ENCODE results near the gene HMG20B. TPM values are rescaled to one million over a fixed set of nuclear protein-coding genes. Genes with fewer than 3 reads are reported as not detected.

The HMG20B gene
- total RNA-seq, 1 donor from 2014 or later: 149 TPM

DNA sequence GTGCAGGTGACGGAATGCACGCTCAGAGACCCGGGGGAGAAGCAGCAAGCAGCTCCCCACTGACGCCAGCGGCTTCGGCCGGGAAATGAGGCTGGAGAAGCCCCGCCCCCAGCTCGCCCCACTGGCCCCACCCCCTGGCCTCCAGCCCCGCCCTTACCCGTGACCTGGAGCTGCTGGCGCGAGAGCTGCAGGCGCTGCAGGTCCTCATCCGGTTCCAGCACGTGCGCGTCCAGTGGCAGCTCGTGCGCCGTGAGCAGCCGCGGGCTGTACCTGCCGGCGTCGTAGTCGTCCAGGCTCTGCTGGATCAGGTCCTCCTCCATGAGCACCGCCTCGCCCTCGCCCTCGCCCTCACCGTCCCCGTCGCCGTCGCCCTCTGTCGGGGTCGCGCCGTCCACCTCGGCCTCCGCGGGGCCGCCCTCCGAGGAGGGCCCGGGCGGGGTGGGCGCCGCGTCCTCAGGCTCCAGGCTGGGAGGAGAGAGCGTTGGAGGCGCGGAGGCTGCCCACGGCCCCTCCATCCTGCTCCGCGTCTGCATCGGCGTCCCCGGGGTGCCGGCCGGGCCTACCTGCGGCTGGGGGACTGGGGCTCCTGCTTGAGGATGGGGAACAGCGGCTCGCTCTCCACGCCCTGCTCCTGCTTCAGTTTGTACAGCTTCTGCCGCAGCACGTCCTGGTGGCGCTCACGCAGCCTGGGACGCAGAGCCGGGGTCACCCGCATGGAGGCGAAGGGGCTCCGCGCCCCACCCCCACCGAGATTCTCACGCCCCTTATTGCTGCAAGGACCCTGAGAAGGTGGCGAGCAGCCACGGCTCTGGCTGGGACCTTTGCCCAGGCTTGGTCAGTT lies 40.4 kb downstream of the HMG20B start:
- no peaks in the 10 kb centered on the region for H3K9me3 ChIP-seq
- no peak overlapping the region for H3K4me3 ChIP-seq
- TF ChIP-seq, protein P1, sequence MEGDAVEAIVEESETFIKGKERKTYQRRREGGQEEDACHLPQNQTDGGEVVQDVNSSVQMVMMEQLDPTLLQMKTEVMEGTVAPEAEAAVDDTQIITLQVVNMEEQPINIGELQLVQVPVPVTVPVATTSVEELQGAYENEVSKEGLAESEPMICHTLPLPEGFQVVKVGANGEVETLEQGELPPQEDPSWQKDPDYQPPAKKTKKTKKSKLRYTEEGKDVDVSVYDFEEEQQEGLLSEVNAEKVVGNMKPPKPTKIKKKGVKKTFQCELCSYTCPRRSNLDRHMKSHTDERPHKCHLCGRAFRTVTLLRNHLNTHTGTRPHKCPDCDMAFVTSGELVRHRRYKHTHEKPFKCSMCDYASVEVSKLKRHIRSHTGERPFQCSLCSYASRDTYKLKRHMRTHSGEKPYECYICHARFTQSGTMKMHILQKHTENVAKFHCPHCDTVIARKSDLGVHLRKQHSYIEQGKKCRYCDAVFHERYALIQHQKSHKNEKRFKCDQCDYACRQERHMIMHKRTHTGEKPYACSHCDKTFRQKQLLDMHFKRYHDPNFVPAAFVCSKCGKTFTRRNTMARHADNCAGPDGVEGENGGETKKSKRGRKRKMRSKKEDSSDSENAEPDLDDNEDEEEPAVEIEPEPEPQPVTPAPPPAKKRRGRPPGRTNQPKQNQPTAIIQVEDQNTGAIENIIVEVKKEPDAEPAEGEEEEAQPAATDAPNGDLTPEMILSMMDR (IDR thresholded peaks at IDR 0.05): no peak
- DNase-seq (ENCODE audit: low spot score in 2 of 2): no peak
- intact Hi-C loops (cut with DNase I): no loop called here
- H3K27ac ChIP-seq: no peak overlapping the region
- H3K36me3 ChIP-seq: peaks cover 27 to 35% of the 10 kb centered on the region in 2 donors
- H3K4me1 ChIP-seq: peaks cover 19 to 30% of the 10 kb centered on the region in 2 donors
- no peaks in the 10 kb centered on the region for H3K27me3 ChIP-seq

DNA sequence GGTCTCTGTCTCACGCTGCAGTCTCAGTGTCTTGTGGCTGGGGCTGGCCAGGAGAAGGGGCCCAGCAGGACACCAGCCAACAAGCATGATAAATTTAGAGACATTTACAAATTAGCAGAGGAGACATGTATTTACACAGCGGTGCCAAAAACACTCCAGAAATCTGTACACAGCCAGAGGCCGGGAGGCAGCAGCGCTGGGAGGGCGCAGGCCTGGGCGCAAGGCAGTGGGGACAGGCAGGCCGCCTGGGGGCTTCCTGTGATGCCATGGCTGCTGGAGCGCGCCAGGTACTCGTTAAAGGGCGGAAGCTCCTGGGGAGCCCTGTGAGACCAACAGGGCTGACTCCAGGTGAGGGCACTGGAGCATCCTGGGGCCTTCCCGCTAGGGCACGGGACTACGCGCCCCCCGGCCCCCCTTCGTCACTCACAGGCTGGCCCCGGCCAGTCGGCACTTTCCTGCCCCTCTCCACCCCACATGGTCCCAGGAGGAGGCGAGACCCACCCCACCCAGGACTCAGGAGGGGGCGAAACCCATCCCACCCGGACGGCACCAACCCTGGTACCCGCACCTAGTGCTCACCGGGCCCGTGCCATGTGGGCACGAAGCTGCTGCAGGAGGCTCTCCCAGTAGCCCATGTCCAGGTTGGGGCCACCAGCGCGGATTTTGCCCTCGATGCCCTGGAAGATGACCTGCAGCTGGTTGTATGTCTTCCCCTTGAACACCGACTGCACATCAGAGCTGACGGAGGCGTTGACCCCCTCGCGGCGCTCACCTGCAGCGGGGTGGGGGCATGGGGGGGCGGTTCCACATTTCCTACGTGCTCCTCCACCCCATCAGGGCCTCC lies 41.3 kb downstream of the HMG20B start:
- no peak overlapping the region for H3K4me3 ChIP-seq
- TF ChIP-seq, protein P1 (IDR thresholded peaks at IDR 0.05): no peak
- H3K36me3 ChIP-seq: peaks cover 27 to 35% of the 10 kb centered on the region in 2 donors
- intact Hi-C loops (cut with DNase I): no loop called here
- no peaks in the 10 kb centered on the region for H3K9me3 ChIP-seq
- H3K4me1 ChIP-seq: peaks cover 9 to 24% of the 10 kb centered on the region in 2 donors
- DNase-seq (ENCODE audit: low spot score in 2 of 2): no peak
- no peak overlapping the region for H3K27ac ChIP-seq
- no peaks in the 10 kb centered on the region for H3K27me3 ChIP-seq

DNA sequence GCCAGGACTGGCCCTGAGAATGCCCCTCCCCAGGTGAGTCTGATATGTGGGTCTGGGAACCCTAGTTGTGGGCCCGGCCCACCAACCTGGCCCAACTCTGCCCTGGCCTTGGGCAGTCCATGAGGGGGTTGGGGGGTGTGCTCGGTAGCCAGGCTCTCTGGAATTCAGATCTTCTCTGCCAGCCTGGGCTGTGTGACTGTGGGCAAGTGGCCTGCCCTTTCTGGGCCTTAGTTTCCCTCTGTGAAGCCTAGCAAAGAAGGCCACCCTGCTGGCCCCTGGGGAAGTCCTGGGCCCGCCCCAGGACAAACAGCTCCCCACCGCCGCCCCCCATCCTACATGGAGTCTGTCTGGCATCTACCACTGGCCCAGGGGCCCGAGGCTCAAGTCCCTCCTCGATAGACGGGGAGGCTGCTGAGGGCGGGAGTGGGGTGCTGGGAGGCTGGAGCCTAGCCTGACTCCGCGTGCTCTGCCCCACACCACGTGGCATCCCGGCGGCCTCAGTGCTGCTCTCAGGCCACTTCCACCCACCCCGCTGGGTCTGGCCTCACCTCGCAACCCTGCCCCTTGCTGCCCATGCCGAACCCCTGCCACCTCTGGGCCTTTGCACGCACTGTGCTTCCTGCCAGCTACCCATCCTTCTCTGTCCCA lies 42.2 kb downstream of the HMG20B start:
- no peak overlapping the region for H3K4me3 ChIP-seq
- TF ChIP-seq, protein P1 (IDR thresholded peaks at IDR 0.05): no peak
- no peaks in the 10 kb centered on the region for H3K27me3 ChIP-seq
- H3K36me3 ChIP-seq: peaks cover 33 to 40% of the 10 kb centered on the region in 2 donors
- H3K4me1 ChIP-seq: peaks cover under 1 to 15% of the 10 kb centered on the region in 2 donors
- no peak for DNase-seq (ENCODE audit: low spot score in 2 of 2)
- intact Hi-C loops (cut with DNase I): no loop called here
- no peaks in the 10 kb centered on the region for H3K9me3 ChIP-seq
- no peak overlapping the region for H3K27ac ChIP-seq

DNA sequence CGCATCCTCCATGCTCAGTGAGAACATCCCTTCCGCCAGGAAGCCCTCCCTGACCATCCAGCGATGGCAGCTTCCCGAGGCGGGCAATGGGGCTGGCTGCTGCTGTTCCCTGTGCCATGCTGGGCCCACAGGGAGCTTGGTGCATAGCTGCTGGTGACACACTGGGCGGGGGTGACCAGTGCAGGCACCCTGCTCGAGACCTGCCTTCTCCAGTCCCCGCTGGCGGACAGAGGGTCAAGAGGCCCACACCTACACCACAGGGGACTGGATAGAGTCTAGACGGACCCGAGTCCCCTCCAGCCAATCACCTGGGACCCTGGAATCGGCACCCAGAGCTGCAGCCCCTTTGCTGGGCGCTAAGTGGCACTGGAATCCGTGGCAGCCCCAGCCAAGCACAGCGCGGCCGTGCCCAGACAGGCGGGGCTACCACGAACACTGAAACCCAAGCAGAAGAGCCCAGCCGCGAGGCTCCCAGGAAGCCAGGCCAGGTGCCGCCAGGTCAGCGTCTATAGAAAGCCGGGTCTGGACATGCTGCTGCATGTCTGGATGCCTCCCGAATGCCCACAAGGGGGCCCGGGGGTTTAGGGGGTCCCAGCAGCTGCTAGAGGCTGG lies 42.9 kb downstream of the HMG20B start:
- Histone ChIP-seq H3K27ac (no peak overlapping the region), H3K4me1 (peaks cover 0 to 8% of the 10 kb centered on the region in 2 donors), H3K27me3 (no peaks in the 10 kb centered on the region), H3K36me3 (peaks cover 36 to 44% of the 10 kb centered on the region in 2 donors), H3K9me3 (no peaks in the 10 kb centered on the region), H3K4me3 (no peak overlapping the region)
- no peak for DNase-seq (ENCODE audit: low spot score in 2 of 2)
- intact Hi-C loops (cut with DNase I): no loop called here
- TF ChIP-seq, protein P1 (IDR thresholded peaks at IDR 0.05): no peak

DNA sequence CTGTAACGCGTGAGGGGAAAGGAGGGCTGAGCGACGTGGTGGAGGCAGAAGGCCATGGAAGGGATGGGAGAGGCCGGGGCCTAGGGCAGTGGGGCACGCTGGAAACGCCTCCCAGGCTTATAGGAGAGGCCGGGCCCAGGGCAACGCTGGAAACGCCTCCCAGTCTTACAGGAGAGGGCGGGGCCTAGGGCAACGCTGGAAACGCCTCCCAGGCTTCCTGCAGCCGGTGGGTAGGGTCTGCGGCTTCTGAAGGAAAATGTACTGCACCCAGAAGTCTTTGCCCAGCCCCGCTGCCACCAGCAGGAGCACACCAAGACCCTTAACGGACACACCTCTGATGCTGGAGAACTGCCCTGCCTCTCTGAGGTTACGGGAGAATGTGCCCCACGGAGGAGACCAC lies 44.7 kb downstream of the HMG20B start:
- Histone ChIP-seq H3K4me3 (no peak overlapping the region), H3K27ac (no peak overlapping the region), H3K9me3 (no peaks in the 10 kb centered on the region), H3K27me3 (no peaks in the 10 kb centered on the region), H3K4me1 (peaks cover 0 to 6% of the 10 kb centered on the region in 2 donors), H3K36me3 (peaks cover 36 to 43% of the 10 kb centered on the region in 2 donors)
- intact Hi-C loops (cut with DNase I): no loop called here
- TF ChIP-seq, protein P1 (IDR thresholded peaks at IDR 0.05): no peak
- no peak for DNase-seq (ENCODE audit: low spot score in 2 of 2)
